GM06990 (cell line): Measurements from ENCODE around the gene OPN1MW2.
"Not testable (repeated sequence)": the region's sequence is repeated elsewhere in the genome, so short reads cannot be mapped to it uniquely, and the experiment has no call there.

Source experiments
- DNase-seq: peaks from one replicate; pipeline ENCODE4 v3.0.0-alpha.2; 2011; ENCODE audit not compliant: insufficient read length; ENCODE audit errors: extremely low read depth
- H3K27me3 ChIP-seq: replicated peaks from 2 replicates; pipeline ENCODE4 v1.6.0; 2011; ENCODE audit warnings: low read length; ENCODE audit not compliant: control insufficient read depth, insufficient read depth
- H3K36me3 ChIP-seq: 2 replicates; pipeline ENCODE4 v1.5.1; 2011; ENCODE audit warnings: low read length; ENCODE audit not compliant: control insufficient read depth, insufficient read depth
- H3K4me3 ChIP-seq: replicated peaks from 2 replicates; pipeline ENCODE4 v1.5.1; 2011; ENCODE audit warnings: low read depth, mild to moderate bottlenecking, control low read depth, low read length

OPN1MW2 gene

GRCh38 chrX:154238939-154239559, 19.5 kb downstream of the OPN1MW2 start:
- not testable (repeated sequence) for H3K4me3 ChIP-seq, H3K27me3 ChIP-seq, DNase-seq, H3K36me3 ChIP-seq

- not testable (repeated sequence) for H3K27me3 ChIP-seq, H3K4me3 ChIP-seq, DNase-seq, H3K36me3 ChIP-seq
Observed at GRCh38 chrX:154239982-154240503, 20.5 kb downstream of the OPN1MW2 start.

- H3K4me3 ChIP-seq, H3K36me3 ChIP-seq, DNase-seq, H3K27me3 ChIP-seq: not testable (repeated sequence)
Observed at GRCh38 chrX:154247377-154248045, 28.0 kb downstream of the OPN1MW2 start.

- not testable (repeated sequence) for H3K36me3 ChIP-seq, H3K27me3 ChIP-seq, H3K4me3 ChIP-seq, DNase-seq
Observed at GRCh38 chrX:154248076-154248475, 28.5 kb downstream of the OPN1MW2 start.

- DNase-seq, H3K36me3 ChIP-seq, H3K4me3 ChIP-seq, H3K27me3 ChIP-seq: not testable (repeated sequence)
Observed at GRCh38 chrX:154257282-154257681, 37.7 kb downstream of the OPN1MW2 start, which contains the start of gene OPN1MW3. TSS of gene OPN1MW3 (plus strand) at chrX:154257582. CDS start at chrX:154257620, 38 bp downstream.

- H3K4me3 ChIP-seq, DNase-seq, H3K27me3 ChIP-seq, H3K36me3 ChIP-seq: not testable (repeated sequence)
Observed at GRCh38 chrX:154258711-154259110, 39.2 kb downstream of the OPN1MW2 start.

GRCh38 chrX:154263072-154263471, 43.5 kb downstream of the OPN1MW2 start:
- not testable (repeated sequence) for H3K36me3 ChIP-seq, H3K27me3 ChIP-seq, H3K4me3 ChIP-seq, DNase-seq

GRCh38 chrX:154269245-154269644, 49.7 kb downstream of the OPN1MW2 start:
- H3K27me3 ChIP-seq, DNase-seq, H3K36me3 ChIP-seq, H3K4me3 ChIP-seq: not testable (repeated sequence)
